ENCODE measurements around the gene OTOG. TPM values are rescaled to one million over a fixed set of nuclear protein-coding genes. Genes with fewer than 3 reads are reported as not detected.

OTOG gene
- total RNA-seq, 1 donor, result not detected

DNA sequence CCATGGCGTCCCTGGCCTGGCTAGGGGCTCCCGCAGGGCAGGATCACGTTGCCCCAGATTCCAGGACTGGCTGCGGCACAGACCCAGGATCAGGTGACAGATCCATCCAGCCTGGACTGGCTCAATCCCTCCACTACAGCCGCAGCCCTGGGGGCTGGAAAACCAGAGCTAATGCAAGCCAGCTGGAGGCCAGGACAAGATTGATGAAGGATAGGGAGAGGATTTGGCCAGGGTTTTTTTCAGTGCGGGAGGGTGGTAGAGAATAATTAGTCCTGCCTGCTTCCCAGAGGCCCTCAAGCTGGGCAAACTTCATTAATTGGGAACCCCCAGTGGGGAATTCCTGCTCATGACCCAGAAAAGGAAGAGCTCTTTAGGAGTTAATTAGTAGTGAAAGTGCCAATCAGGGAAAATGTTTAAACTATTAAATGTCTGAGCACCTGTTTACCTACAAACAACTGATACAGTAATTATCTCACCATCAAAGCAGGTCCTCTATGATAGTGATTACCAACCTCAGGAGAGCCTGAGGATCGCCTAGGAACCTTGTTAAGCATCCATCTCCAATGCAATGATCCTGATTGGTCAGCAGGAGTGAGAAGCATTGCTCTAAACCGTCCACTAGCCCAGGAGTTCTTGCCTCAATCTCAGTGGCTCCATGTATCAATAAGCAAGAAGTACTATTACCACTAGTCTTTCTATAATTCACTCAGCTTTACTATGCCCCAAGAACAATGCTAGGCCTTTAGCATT, 139.3 kb downstream of the OTOG start:
- TF ChIP-seq, protein P1, sequence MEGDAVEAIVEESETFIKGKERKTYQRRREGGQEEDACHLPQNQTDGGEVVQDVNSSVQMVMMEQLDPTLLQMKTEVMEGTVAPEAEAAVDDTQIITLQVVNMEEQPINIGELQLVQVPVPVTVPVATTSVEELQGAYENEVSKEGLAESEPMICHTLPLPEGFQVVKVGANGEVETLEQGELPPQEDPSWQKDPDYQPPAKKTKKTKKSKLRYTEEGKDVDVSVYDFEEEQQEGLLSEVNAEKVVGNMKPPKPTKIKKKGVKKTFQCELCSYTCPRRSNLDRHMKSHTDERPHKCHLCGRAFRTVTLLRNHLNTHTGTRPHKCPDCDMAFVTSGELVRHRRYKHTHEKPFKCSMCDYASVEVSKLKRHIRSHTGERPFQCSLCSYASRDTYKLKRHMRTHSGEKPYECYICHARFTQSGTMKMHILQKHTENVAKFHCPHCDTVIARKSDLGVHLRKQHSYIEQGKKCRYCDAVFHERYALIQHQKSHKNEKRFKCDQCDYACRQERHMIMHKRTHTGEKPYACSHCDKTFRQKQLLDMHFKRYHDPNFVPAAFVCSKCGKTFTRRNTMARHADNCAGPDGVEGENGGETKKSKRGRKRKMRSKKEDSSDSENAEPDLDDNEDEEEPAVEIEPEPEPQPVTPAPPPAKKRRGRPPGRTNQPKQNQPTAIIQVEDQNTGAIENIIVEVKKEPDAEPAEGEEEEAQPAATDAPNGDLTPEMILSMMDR (IDR thresholded peaks at IDR 0.05; ENCODE audit: insufficient read depth, low read depth, low read length), result no peak
- H3K4me3 ChIP-seq (ENCODE audit: low read depth, low read length), result no peak overlapping the region
- no peak for DNase-seq (ENCODE audit: low read depth)

GRCh38 chr11:17687946-17688670, 141.0 kb downstream of the OTOG start:
- TF ChIP-seq, protein P1 (IDR thresholded peaks at IDR 0.05; ENCODE audit: insufficient read depth, low read depth, low read length), result no peak
- DNase-seq (ENCODE audit: low read depth), result peak; percentile 22
- H3K4me3 ChIP-seq (ENCODE audit: low read depth, low read length), result no peak overlapping the region

GRCh38 chr11:17691550-17691949, 144.5 kb downstream of the OTOG start:
- TF ChIP-seq, protein P1 (IDR thresholded peaks at IDR 0.05; ENCODE audit: insufficient read depth, low read depth, low read length), result no peak
- no peak for DNase-seq (ENCODE audit: low read depth)
- no peak overlapping the region for H3K4me3 ChIP-seq (ENCODE audit: low read depth, low read length)

DNA sequence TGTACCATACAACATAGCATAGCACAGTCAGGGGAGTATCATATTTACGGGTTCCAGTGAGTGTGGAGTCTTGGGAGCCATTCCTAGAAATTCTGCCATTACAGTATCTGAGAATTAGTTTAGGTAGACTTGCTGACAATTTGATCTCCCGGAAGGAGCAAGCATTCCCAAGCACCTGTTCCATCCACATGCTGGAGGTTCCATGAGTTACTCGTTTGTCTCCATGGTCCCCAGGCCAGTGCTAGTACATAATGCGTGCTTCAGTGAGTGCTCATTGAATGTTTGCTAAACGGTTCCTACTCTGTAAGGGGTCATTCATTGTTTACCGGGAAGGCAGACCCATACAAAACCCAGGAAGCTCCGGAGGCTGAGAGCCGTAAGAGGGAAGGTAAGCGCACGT, 144.9 kb downstream of the OTOG start:
- no peak overlapping the region for H3K4me3 ChIP-seq (ENCODE audit: low read depth, low read length)
- TF ChIP-seq, protein P1 (IDR thresholded peaks at IDR 0.05; ENCODE audit: insufficient read depth, low read depth, low read length), result no peak
- no peak for DNase-seq (ENCODE audit: low read depth)

- no peak overlapping the region for H3K4me3 ChIP-seq (ENCODE audit: low read depth, low read length)
- no peak for DNase-seq (ENCODE audit: low read depth)
- TF ChIP-seq, protein P1 (IDR thresholded peaks at IDR 0.05; ENCODE audit: insufficient read depth, low read depth, low read length), result no peak
Observed at GRCh38 chr11:17692931-17693330, 145.9 kb downstream of the OTOG start.

DNA sequence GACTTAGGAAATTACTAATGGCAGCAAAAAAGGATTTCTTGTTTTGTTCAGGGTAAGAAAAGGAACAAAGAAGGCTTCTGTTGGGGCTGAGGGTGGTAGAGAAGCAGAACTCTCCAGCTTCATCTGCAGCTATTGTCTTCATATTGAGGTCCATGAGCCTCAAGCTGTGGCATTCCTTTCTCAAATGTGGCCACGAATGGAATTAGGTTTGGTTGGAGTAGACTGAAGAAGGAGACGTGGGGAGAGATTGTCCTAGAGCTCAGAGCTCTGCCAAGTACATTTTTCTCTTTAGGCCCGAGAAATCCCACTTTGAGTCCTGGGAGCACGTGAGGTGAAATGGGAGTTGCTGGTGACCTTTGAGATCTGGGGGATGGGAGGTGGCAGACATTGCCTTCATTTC, 146.5 kb downstream of the OTOG start:
- TF ChIP-seq, protein P1 (IDR thresholded peaks at IDR 0.05; ENCODE audit: insufficient read depth, low read depth, low read length), result no peak
- no peak overlapping the region for H3K4me3 ChIP-seq (ENCODE audit: low read depth, low read length)
- DNase-seq (ENCODE audit: low read depth), result no peak

Measured in fibroblast of villous mesenchyme (primary cell).